DMS 273 (cell line): Measurements from ENCODE around the gene KCNQ2.
A peak's percentile ranks its signal among the peaks of the same experiment; 100 is the strongest.

Source experiments
- DNase-seq: peaks from one replicate; lab custom pipeline; 2025; ENCODE audit not compliant: unreplicated experiment; lab: John Stamatoyannopoulos, UW

KCNQ2 gene

GRCh38 chr20:63406617-63407245 is 65.7 kb downstream of the KCNQ2 start:
- no peak for DNase-seq

GRCh38 chr20:63406011-63406410 is 66.4 kb downstream of the KCNQ2 start:
- DNase-seq = no peak

GRCh38 chr20:63405102-63405730 is 67.2 kb downstream of the KCNQ2 start:
- no peak for DNase-seq

- no peak for DNase-seq
These were observed 68.0 kb downstream of the KCNQ2 start for GRCh38 chr20:63404129-63405085.

GRCh38 chr20:63403403-63404105 is 68.9 kb downstream of the KCNQ2 start:
- DNase-seq = no peak

GRCh38 chr20:63402860-63403220 is 69.6 kb downstream of the KCNQ2 start:
- DNase-seq = peak; percentile 86

GRCh38 chr20:63402181-63402859 is 70.1 kb downstream of the KCNQ2 start:
- DNase-seq = peak; percentile 83

GRCh38 chr20:63401384-63402110 is 70.9 kb downstream of the KCNQ2 start:
- DNase-seq = no peak

GRCh38 chr20:63400486-63401210 is 71.8 kb downstream of the KCNQ2 start:
- peak; percentile 57 for DNase-seq

GRCh38 chr20:63399596-63400375 is 72.7 kb downstream of the KCNQ2 start:
- no peak for DNase-seq

- DNase-seq = no peak
These were observed 73.5 kb downstream of the KCNQ2 start for GRCh38 chr20:63398744-63399514.

GRCh38 chr20:63397946-63398450 is 74.5 kb downstream of the KCNQ2 start:
- no peak for DNase-seq

GRCh38 chr20:63397155-63397843 is 75.2 kb downstream of the KCNQ2 start:
- no peak for DNase-seq

GRCh38 chr20:63396300-63396699 is 76.2 kb downstream of the KCNQ2 start:
- DNase-seq = no peak

- no peak for DNase-seq
These were observed 76.7 kb downstream of the KCNQ2 start for GRCh38 chr20:63395723-63396122.

- no peak for DNase-seq
These were observed 77.5 kb downstream of the KCNQ2 start for GRCh38 chr20:63394920-63395455.
